Neutrophil (primary cell): ENCODE results near the gene RAF1.
A peak's percentile ranks its signal among the peaks of the same experiment; 100 is the strongest.

Experiments
- H3K27ac ChIP-seq: fragments of 200-600 bp; sonication (generic); 2 replicates; pipeline ENCODE4 v1.5.1; 2016; ENCODE audit warnings: mild to moderate bottlenecking, moderate library complexity
- H3K27me3 ChIP-seq: fragments of 200-600 bp; sonication (generic); 2 replicates; pipeline ENCODE4 v1.6.0; 2016; ENCODE audit warnings: mild to moderate bottlenecking
- H3K36me3 ChIP-seq: fragments of 200-600 bp; sonication (generic); 2 replicates; pipeline ENCODE4 v1.5.1; 2017
- H3K4me1 ChIP-seq, 2 experiments: fragments of 200-600 bp in 1 of 2; sonication (generic) in 1 of 2; 1 replicate in 1 of 2; 2 replicates in 1 of 2; pipeline versions ENCODE4 v1.5.1 to v1.6.1; 2013 to 2016; ENCODE audit warnings: low read depth in 1 of 2, low read length in 1 of 2, mild to moderate bottlenecking in 1 of 2, moderate library complexity in 1 of 2; ENCODE audit not compliant: control insufficient read depth in 1 of 2, insufficient read depth in 1 of 2
- H3K4me3 ChIP-seq, 2 experiments: fragments of 200-600 bp in 1 of 2; sonication (generic) in 1 of 2; 1 replicate in 1 of 2; 2 replicates in 1 of 2; pipeline ENCODE4 v1.5.1; 2013 to 2016; ENCODE audit warnings: low read depth in 1 of 2, low read length in 1 of 2, mild to moderate bottlenecking in 1 of 2, moderate library complexity in 1 of 2
- H3K9me3 ChIP-seq: fragments of 200-600 bp; sonication (generic); 2 replicates; pipeline ENCODE4 v1.5.1; 2016
- TF ChIP-seq, protein P1 (sequence below): fragments of 200-600 bp; sonication (generic); IDR thresholded peaks from 2 replicates; pipeline ENCODE4 v1.5.1; 2016; ENCODE audit warnings: antibody characterized with exemption

RAF1 gene

DNA sequence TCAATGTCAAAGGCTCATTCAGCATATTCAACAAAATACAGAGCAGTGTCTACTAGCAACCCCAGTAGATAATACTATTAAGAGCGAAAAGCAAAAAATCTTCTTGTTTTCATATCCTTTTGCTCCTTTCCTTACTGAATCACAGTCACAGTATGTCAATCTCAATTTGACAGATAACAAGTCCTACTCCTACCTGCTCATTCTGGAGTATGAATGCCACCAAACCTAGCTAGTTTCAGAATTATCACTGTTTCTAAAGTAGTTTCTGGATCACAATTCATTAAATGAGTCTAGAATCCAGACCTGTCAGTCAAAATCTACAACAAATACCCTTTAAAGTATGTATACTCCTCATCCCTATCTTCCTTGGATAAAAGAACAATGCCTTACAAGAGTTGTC is 55.5 kb downstream of the RAF1 start:
- Histone ChIP-seq H3K27me3 (no peaks in the 10 kb centered on the region), H3K9me3 (no peaks in the 10 kb centered on the region), H3K4me3 (no peak overlapping the region), H3K4me1 (peaks cover 0 to 6% of the 10 kb centered on the region in 2 experiments), H3K36me3 (peaks cover 97% of the 10 kb centered on the region), H3K27ac (peak overlapping the region; percentile 52)
- TF ChIP-seq, protein P1, sequence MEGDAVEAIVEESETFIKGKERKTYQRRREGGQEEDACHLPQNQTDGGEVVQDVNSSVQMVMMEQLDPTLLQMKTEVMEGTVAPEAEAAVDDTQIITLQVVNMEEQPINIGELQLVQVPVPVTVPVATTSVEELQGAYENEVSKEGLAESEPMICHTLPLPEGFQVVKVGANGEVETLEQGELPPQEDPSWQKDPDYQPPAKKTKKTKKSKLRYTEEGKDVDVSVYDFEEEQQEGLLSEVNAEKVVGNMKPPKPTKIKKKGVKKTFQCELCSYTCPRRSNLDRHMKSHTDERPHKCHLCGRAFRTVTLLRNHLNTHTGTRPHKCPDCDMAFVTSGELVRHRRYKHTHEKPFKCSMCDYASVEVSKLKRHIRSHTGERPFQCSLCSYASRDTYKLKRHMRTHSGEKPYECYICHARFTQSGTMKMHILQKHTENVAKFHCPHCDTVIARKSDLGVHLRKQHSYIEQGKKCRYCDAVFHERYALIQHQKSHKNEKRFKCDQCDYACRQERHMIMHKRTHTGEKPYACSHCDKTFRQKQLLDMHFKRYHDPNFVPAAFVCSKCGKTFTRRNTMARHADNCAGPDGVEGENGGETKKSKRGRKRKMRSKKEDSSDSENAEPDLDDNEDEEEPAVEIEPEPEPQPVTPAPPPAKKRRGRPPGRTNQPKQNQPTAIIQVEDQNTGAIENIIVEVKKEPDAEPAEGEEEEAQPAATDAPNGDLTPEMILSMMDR = no peak

DNA sequence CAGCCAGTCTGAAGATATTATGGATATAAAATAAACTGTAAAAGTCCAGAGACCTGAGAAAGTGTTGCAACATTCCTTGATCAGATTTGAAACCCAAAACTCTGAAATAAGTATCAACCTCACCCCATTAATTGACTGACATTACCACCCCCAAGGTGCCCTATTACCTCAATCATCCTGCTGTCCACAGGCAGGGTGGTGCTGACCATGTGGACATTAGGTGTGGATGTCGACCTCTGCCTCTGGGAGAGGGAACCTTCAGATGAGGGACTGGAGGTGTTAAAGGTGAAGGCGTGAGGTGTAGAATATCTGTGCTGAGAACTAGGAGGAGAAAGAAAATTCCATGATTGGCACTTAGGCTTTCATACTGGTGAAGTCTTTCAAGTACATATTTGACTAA is 59.9 kb downstream of the RAF1 start:
- no peak overlapping the region for H3K4me3 ChIP-seq
- H3K36me3 ChIP-seq = peaks cover 100% of the 10 kb centered on the region
- H3K27me3 ChIP-seq = no peaks in the 10 kb centered on the region
- no peaks in the 10 kb centered on the region for H3K9me3 ChIP-seq
- no peaks in the 10 kb centered on the region for H3K4me1 ChIP-seq
- peak overlapping the region; percentile 38 for H3K27ac ChIP-seq
- TF ChIP-seq, protein P1 = no peak

DNA sequence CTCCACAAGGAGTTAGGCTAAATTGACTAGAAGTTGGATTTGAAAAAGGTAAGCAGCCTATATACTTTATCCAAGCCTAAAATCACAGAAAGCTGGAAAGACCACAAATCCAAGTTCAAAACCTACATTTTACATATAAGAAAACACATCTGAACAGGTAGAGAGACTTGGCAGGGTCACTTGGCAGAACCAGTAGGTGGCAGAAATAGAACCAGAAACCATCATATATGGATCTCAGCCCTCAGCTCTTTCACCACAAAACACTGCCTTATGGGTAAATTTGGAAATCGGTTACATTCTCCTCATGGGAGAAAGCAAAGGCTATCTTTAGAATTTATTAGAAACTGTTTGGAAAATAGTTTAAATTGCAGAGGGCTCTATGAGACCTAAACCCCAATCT is 62.8 kb downstream of the RAF1 start:
- peaks cover 100% of the 10 kb centered on the region for H3K36me3 ChIP-seq
- no peak overlapping the region for H3K4me3 ChIP-seq
- no peaks in the 10 kb centered on the region for H3K4me1 ChIP-seq
- H3K27ac ChIP-seq = peak overlapping the region; percentile 19
- no peaks in the 10 kb centered on the region for H3K9me3 ChIP-seq
- TF ChIP-seq, protein P1 = no peak
- no peaks in the 10 kb centered on the region for H3K27me3 ChIP-seq

DNA sequence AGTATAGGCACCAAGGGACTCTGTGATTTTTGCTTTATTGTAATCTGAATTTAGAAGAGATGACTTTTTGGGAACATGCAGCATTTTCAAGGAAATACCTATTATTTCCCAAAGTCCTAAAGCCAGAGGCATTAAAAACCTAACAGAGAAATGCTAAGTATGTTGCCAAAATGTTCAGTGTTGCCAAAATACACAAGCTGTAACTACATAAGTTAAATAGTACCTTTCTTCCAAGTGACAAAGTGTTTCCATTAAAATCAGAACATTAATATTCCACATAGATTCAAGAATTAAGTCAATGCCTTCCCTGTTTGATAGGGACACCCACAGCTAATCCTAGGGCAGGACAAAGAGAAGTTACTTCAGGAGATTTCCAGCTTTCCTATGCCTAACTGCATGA is 65.0 kb downstream of the RAF1 start:
- H3K27me3 ChIP-seq = no peaks in the 10 kb centered on the region
- TF ChIP-seq, protein P1 = no peak
- peaks cover 100% of the 10 kb centered on the region for H3K36me3 ChIP-seq
- H3K4me1 ChIP-seq = no peaks in the 10 kb centered on the region
- H3K4me3 ChIP-seq = no peak overlapping the region
- H3K9me3 ChIP-seq = no peaks in the 10 kb centered on the region
- peak overlapping the region; percentile 28 for H3K27ac ChIP-seq

DNA sequence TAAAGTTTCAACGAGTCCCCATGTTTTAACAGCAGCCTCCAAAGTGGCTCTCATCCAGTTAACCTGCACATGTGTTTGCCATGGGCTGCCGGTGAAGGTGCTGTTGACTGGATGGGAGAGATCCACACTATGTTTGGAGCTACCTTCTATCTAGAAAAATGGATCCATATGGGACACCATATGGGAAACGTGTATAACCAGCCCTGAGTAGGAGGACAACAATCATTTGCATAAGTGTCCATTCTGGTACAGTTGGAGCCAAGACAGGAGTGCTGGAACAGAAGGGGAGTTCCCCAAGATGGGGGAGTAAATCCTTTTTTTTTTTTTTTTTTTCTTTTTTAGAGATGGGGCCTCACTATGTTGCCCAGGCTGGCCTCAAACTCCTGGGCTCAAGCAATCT is 70.4 kb downstream of the RAF1 start:
- Histone ChIP-seq H3K36me3 (peaks cover 96% of the 10 kb centered on the region), H3K4me1 (peaks cover 22 to 24% of the 10 kb centered on the region in 2 experiments), H3K4me3 (no peak overlapping the region), H3K27me3 (no peaks in the 10 kb centered on the region), H3K9me3 (no peaks in the 10 kb centered on the region), H3K27ac (no peak overlapping the region)
- TF ChIP-seq, protein P1 = no peak
